ENCODE measurements around the gene STT3B.
"Not testable (repeated sequence)": the region's sequence is repeated elsewhere in the genome, so short reads cannot be mapped to it uniquely, and the experiment has no call there.

The STT3B gene

DNA sequence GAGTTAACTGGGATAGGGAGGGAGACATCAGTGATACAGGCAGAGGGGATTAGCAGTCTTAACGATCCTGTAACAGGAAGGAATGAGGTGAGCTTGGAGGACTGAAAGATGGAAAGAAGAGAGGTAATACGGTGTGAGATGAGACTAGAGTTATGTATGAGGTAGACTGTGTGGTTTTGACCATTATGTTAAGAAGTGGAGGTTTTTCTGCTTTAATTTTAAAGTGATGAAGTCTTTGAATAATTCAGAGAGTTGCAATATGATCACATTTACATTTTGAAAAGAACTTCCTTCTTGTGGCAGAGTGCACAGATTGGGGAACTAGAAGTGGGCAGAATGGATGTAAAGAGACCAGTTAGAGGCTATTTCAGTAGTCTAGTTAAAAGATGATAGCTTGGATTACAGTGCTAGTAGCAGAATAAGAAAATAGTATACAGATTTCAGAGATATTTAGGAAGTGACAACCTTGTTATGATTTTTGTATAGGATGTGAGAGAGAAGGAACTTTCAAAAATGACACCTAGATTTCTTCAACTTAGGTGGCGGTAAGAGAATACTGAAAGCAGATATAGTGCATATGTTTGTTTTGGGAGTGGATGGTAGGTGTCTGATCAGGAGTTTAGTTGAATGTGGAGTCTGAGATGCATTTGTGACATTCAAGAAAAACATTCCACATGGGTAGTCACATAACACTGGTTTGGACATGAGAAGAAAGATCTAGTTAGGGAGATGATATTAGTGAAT lies 40.5 kb downstream of the STT3B start:
- intact Hi-C loops (cut with micrococcal nuclease): no loop called here
- Mint-ChIP-seq H3K4me1 (ENCODE audit: low read depth) (peaks cover 40% of the 10 kb centered on the region), H3K27me3 (no peaks in the 10 kb centered on the region), H3K4me3 (no peak overlapping the region), H3K36me3 (ENCODE audit: low read depth) (peaks cover 13% of the 10 kb centered on the region), H3K27ac (no peak overlapping the region), H3K9me3 (no peaks in the 10 kb centered on the region)

DNA sequence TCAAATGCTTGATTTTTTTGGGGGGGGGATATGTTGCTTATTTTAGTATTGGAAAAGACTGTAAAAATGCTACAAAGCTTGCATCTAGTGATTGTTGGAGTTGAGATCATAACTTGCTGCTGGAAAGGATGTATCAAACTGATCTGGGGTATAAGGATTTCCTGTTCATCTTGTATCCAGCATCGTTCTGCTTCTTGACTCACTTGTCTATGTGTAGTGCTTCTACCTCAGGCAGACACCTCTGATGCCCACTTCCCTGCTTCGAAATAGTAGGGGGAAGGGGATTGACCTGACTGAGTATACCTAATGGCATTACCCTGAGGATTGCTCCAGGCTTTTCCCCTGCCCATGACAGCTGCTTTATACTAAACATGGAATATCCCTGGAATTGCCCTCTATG lies 42.7 kb downstream of the STT3B start:
- peaks cover 32% of the 10 kb centered on the region for H3K4me1 Mint-ChIP-seq (ENCODE audit: low read depth)
- no peaks in the 10 kb centered on the region for H3K9me3 Mint-ChIP-seq
- no peak overlapping the region for H3K4me3 Mint-ChIP-seq
- intact Hi-C loops (cut with micrococcal nuclease): no loop called here
- no peak overlapping the region for H3K27ac Mint-ChIP-seq
- H3K36me3 Mint-ChIP-seq (ENCODE audit: low read depth): peaks cover 21% of the 10 kb centered on the region
- H3K27me3 Mint-ChIP-seq: no peaks in the 10 kb centered on the region

DNA sequence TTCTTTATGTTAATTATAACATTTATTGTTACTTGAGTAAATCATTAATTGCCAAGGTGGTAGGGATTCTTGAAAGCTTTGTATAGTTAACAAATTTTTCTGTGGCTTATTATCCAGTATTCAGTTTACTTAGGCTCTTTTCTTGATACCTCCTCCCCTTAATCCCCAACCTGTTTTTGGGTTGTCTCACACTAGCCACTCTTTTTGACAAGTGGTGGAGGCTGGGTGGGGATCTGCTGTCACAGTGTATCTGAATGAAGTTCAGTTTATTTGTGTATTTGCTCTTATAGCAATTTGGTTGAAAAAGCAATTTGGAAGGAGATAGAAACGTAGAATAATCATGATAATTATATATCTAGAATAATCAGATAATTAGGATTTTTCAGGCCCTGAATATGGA lies 43.8 kb downstream of the STT3B start:
- Mint-ChIP-seq H3K4me3 (no peak overlapping the region), H3K27ac (no peak overlapping the region), H3K36me3 (ENCODE audit: low read depth) (peaks cover 26% of the 10 kb centered on the region), H3K9me3 (no peaks in the 10 kb centered on the region), H3K27me3 (no peaks in the 10 kb centered on the region), H3K4me1 (ENCODE audit: low read depth) (peaks cover 24% of the 10 kb centered on the region)
- intact Hi-C loops (cut with micrococcal nuclease): no loop called here

DNA sequence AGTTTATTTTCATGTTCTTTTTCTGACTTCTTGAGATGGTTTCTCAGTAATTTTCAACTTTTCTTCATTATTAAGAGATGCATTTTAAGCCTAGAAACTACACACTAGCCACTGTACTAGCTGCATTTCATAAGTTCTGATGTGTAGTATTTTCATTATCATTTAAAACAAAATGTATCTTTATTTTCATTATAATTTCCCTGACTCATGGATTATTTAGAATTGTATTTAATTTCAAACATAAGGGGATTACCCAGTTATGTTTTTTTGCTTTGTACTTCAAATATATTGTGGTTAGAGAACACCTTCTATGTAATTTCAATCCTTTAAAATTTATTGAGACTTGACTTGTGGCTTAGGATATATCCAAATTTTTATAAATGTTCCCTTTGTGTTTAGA lies 44.5 kb downstream of the STT3B start:
- intact Hi-C loops (cut with micrococcal nuclease): no loop called here
- Mint-ChIP-seq H3K9me3 (no peaks in the 10 kb centered on the region), H3K36me3 (ENCODE audit: low read depth) (peaks cover 26% of the 10 kb centered on the region), H3K4me3 (no peak overlapping the region), H3K4me1 (ENCODE audit: low read depth) (peaks cover 31% of the 10 kb centered on the region), H3K27me3 (no peaks in the 10 kb centered on the region), H3K27ac (no peak overlapping the region)

DNA sequence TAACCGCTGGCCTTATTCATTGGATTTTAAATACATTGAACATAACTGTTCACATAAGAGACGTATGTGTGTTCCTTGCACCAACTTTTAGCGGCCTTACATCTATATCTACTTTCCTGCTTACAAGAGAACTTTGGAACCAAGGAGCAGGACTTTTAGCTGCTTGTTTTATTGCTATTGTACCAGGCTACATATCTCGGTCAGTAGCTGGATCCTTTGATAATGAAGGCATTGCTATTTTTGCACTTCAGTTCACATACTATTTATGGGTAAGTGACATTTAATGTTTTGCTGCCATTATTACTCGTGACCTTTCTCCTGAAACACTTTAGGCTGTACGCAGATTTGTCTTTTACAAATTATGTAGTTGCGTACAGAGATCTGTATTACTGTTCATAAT lies 47.1 kb downstream of the STT3B start:
- Mint-ChIP-seq H3K27me3 (no peaks in the 10 kb centered on the region), H3K27ac (no peak overlapping the region), H3K4me1 (ENCODE audit: low read depth) (peaks cover 45% of the 10 kb centered on the region), H3K4me3 (no peak overlapping the region), H3K36me3 (ENCODE audit: low read depth) (peaks cover 42% of the 10 kb centered on the region), H3K9me3 (peaks cover 6% of the 10 kb centered on the region)
- intact Hi-C loops (cut with micrococcal nuclease): no loop called here

DNA sequence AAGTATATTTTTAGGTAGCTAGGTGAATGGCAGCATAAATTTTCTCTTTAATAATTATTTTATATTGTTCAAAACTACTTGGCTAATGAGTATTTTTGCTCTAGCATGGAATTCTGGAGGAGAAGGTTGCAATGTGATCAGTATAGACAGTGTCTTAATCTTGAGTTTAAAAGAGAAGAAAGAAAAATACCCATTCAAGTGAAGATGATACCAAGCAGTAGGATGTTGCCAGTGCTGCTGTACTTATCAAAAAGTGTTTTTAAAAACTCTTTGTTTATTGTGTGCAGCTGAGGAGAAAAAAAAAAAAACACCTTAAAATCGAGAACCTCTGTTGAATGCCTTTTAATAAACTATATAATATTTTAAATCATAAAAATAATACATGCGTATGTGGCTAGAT lies 47.9 kb downstream of the STT3B start:
- Mint-ChIP-seq H3K27ac (no peak overlapping the region), H3K27me3 (no peaks in the 10 kb centered on the region), H3K9me3 (peaks cover 6% of the 10 kb centered on the region), H3K4me3 (no peak overlapping the region), H3K36me3 (ENCODE audit: low read depth) (peaks cover 47% of the 10 kb centered on the region), H3K4me1 (ENCODE audit: low read depth) (peaks cover 37% of the 10 kb centered on the region)
- intact Hi-C loops (cut with micrococcal nuclease): no loop called here

DNA sequence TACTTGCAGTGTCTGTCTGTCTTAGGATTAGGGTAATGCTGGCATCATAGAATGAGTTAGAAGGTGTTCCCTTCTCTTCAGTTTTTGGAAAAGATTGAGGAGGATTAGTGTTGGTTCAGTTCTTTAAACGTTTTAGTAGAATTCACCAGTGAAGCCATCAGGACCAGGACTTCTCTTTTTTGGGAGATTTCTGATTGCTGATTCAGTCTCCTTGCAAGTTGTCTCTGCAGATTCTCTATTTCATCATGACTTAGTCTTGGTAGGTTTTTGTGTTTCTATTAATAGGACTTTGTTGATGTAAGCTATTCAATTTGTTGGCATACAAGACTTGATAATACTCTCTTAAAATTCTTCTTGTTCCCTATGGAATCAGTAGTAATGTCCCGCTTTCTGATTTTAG lies 48.9 kb downstream of the STT3B start:
- H3K36me3 Mint-ChIP-seq (ENCODE audit: low read depth): peaks cover 56% of the 10 kb centered on the region

DNA sequence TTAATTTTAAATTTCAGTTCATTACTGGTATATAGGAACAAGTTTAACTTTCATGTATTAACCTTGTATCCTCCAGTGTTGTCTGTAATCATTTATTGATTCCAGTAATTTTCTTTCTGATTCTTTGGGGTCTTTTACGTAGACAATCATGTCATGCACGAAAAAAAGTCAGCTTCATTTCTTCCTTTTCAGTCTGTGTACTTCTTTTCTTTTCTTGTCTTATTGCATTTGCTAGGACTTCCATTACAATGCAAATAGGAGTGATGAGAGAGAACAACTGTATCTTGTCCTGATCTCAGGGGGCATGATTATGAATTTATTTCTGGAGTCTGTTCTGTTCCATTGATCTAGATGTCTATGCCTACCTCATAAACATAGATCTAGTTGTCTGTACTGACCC lies 56.5 kb downstream of the STT3B start:
- peaks cover 19% of the 10 kb centered on the region for H3K9me3 Mint-ChIP-seq

More for the DNA sequence above, 48.9 kb downstream of the STT3B start:
- H3K27ac Mint-ChIP-seq: peak overlapping the region; percentile 76
- peaks cover 36% of the 10 kb centered on the region for H3K4me1 Mint-ChIP-seq (ENCODE audit: low read depth)
- intact Hi-C loops (cut with micrococcal nuclease): no loop called here
- H3K4me3 Mint-ChIP-seq: no peak overlapping the region
- H3K9me3 Mint-ChIP-seq: peaks cover 6% of the 10 kb centered on the region
- no peaks in the 10 kb centered on the region for H3K27me3 Mint-ChIP-seq

DNA sequence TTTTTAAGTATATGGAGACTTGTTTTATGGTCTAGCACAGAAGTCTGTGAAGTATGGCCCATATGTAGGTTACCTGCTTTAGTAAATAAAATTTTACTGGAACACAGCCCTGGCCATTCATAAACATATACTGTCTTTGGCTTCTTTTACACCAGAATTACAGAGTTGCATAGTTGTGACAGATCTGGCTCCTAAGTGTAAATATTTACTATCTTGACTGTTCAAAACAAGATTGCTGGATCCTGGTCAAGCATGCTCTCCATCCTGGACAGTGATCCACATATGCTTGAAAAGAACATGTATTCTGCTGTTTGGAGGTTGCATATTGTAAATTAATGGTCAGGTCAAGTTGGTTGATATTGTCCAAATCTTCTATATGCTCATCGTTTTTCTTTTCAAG lies 57.9 kb downstream of the STT3B start:
- Mint-ChIP-seq H3K27me3 (no peaks in the 10 kb centered on the region), H3K9me3 (peaks cover 19% of the 10 kb centered on the region), H3K27ac (no peak overlapping the region), H3K4me3 (no peak overlapping the region), H3K36me3 (ENCODE audit: low read depth) (peaks cover 76% of the 10 kb centered on the region), H3K4me1 (ENCODE audit: low read depth) (peaks cover 37% of the 10 kb centered on the region)
- intact Hi-C loops (cut with micrococcal nuclease): no loop called here

More for the DNA sequence above, 56.5 kb downstream of the STT3B start:
- no peak overlapping the region for H3K27ac Mint-ChIP-seq
- peaks cover 23% of the 10 kb centered on the region for H3K4me1 Mint-ChIP-seq (ENCODE audit: low read depth)
- H3K36me3 Mint-ChIP-seq (ENCODE audit: low read depth): peaks cover 67% of the 10 kb centered on the region
- no peak overlapping the region for H3K4me3 Mint-ChIP-seq
- H3K27me3 Mint-ChIP-seq: no peaks in the 10 kb centered on the region
- intact Hi-C loops (cut with micrococcal nuclease): no loop called here

DNA sequence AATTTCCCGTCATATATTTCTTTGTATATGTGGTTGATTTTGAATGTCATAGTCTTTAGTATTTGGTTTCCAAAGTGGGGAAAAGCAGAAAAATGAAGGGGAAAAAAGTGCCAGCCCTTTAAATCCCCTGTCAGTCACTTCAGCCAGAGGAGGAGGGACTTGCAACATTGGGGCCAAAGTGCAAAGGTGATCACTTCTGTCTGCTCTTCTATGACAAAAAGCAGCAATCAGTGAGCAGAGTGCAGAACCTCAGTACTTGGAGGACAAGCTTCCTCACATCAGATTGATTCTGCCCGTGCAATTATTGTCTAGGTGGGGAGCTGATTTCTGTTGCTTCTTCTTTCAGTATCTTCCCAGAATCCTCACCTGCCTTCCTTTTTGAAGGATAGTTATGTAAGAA lies 60.0 kb downstream of the STT3B start:
- H3K27ac Mint-ChIP-seq: no peak overlapping the region
- peaks cover 66% of the 10 kb centered on the region for H3K36me3 Mint-ChIP-seq (ENCODE audit: low read depth)
- H3K4me3 Mint-ChIP-seq: no peak overlapping the region
- intact Hi-C loops (cut with micrococcal nuclease): no loop called here
- H3K27me3 Mint-ChIP-seq: no peaks in the 10 kb centered on the region
- H3K9me3 Mint-ChIP-seq: peaks cover 19% of the 10 kb centered on the region
- peaks cover 45% of the 10 kb centered on the region for H3K4me1 Mint-ChIP-seq (ENCODE audit: low read depth)

DNA sequence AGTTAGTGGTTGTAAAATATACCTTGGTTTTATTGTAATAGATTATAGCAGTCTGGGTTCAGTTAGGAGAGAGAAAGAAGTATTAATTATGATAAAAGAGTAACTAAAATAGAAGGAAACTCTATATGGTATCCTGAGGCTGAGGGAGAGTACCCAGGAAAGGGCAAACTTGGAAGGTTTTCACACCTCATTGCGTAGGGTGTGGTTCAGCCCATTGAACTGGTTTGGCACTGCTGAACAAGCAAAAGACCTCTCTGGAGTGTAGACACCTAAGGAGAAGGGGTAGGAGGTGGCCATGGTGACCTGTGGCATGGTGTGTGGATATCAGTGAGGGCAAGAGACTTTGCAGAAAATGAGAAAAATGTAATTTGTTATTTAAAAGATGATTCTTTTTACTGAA lies 63.5 kb downstream of the STT3B start:
- Mint-ChIP-seq H3K9me3 (no peaks in the 10 kb centered on the region), H3K4me3 (no peak overlapping the region), H3K36me3 (ENCODE audit: low read depth) (peaks cover 52% of the 10 kb centered on the region), H3K4me1 (ENCODE audit: low read depth) (peaks cover 40% of the 10 kb centered on the region), H3K27ac (no peak overlapping the region), H3K27me3 (no peaks in the 10 kb centered on the region)
- intact Hi-C loops (cut with micrococcal nuclease): no loop called here

DNA sequence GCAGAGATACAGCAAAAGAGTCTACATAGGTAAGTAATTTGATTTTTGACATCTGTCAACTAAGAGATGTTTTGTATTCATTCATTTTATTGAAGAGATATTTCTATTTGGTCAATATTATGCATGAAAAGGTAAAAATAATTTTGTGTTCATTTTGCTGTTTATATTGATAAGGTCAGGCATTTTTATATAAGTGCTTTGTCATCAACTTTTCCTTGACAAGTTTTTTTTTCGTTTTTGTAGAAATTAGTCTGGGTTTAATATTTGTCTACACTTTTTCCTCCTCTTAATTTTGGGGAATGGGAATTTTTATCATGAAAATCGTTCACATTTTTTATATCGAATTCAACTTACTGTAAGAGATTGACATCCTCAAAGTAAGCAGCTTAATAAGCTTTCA lies 67.7 kb downstream of the STT3B start:
- H3K27ac Mint-ChIP-seq: no peak overlapping the region
- peaks cover 10% of the 10 kb centered on the region for H3K9me3 Mint-ChIP-seq
- H3K4me3 Mint-ChIP-seq: no peak overlapping the region
- H3K4me1 Mint-ChIP-seq (ENCODE audit: low read depth): peaks cover 15% of the 10 kb centered on the region
- intact Hi-C loops (cut with micrococcal nuclease): loop anchor here (5.0 kb wide), 1 partner anchor 38 kb away; no protein-coding TSS in a partner anchor
- no peaks in the 10 kb centered on the region for H3K27me3 Mint-ChIP-seq
- H3K36me3 Mint-ChIP-seq (ENCODE audit: low read depth): peaks cover 55% of the 10 kb centered on the region

DNA sequence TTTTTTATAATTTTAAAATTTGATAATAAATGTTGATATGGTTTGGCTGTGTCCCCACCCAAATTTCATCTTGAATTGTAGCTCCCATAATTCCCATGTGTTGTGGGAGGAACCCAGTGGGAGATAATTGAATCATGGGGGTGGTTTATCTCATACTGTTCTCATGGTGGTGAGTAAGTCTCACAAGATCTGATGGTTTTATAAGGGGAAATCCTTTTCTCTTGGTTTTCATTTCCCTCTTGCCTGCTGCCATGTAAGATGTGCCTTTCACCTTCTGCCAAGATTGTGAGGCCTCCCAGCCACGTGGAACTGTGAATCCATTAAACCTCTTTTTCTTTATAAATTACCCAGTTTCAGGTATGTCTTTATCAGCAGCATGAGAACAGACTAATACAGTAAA lies 72.6 kb downstream of the STT3B start:
- H3K9me3 Mint-ChIP-seq: peaks cover 30% of the 10 kb centered on the region
- peaks cover 75% of the 10 kb centered on the region for H3K36me3 Mint-ChIP-seq (ENCODE audit: low read depth)
- H3K4me3 Mint-ChIP-seq; H3K4me1 Mint-ChIP-seq (ENCODE audit: low read depth); H3K27ac Mint-ChIP-seq; H3K27me3 Mint-ChIP-seq; intact Hi-C loops (cut with micrococcal nuclease): not testable (repeated sequence)

DNA sequence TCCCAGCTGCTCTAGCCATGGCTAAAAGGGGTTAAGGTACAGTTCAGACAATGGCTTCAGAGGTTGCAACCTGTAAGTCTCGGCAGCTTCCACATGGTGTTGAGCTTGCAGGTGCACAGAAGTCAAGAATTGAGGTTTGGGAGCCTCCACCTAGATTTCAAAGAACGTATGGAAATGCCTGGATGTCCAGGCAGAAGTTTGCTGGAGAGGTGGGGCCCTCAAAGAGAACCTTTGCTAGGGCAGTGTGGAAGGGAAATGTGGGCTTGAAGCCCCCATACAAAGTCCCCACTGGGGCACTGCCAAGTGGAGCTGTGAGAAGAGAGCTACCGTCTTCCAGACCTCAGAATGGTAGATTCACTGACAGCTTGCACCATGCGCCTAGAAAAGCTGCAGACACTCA lies 73.7 kb downstream of the STT3B start:
- Mint-ChIP-seq H3K4me1 (ENCODE audit: low read depth) (peaks cover 15% of the 10 kb centered on the region), H3K36me3 (ENCODE audit: low read depth) (peaks cover 66% of the 10 kb centered on the region), H3K9me3 (peaks cover 30% of the 10 kb centered on the region), H3K27ac (no peak overlapping the region), H3K27me3 (no peaks in the 10 kb centered on the region), H3K4me3 (no peak overlapping the region)
- intact Hi-C loops (cut with micrococcal nuclease): no loop called here

DNA sequence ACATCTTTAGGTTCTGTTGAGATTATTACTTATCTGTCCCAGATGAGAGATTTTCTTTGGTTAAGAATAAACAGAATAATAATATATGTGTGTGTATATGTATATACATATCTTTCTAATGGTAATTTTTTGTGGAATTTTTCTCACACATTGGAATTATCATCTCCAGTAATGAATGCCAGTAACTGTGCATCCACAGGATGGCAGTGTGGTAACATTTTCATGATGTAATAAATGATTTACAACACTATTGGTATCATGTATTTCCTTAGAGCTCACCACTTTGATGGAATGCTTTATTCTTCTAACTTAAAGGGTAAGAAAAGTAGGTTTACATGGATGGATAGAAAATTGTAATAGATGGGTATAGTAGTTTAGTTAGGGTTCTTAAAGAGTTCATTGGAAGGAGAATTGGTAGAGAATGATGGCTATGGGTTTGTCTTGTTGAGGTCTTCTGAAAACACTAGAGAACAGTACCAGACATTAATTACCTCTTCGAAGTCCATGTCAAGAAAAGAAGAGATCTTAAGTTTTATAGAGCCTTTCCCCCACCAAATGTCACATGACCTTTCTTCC lies 78.1 kb downstream of the STT3B start:
- Mint-ChIP-seq H3K4me3 (no peak overlapping the region), H3K36me3 (ENCODE audit: low read depth) (peaks cover 30% of the 10 kb centered on the region), H3K27ac (no peak overlapping the region)

More for the DNA sequence above, 78.1 kb downstream of the STT3B start:
- intact Hi-C loops (cut with micrococcal nuclease): loop anchor here (1.0 to 10.0 kb wide), 3 partner anchors 88 to 534 kb away; no protein-coding TSS in a partner anchor
- no peaks in the 10 kb centered on the region for H3K27me3 Mint-ChIP-seq
- H3K9me3 Mint-ChIP-seq: peaks cover 16% of the 10 kb centered on the region
- H3K4me1 Mint-ChIP-seq (ENCODE audit: low read depth): peaks cover 26% of the 10 kb centered on the region
